ENCODE results near the gene ARX.

ARX gene

GRCh38 chrX:25029288-25029825, 13.6 kb upstream of the ARX start:
- no peak for TF ChIP-seq REST (IDR thresholded peaks at IDR 0.05; ENCODE audit: insufficient read depth in 1 of 2, low read depth in 2 of 2, low read length in 2 of 2)
- TF ChIP-seq POLR2AphosphoS5 (IDR thresholded peaks at IDR 0.05; ENCODE audit: low read depth, low read length), result no peak
- no peak for TF ChIP-seq TAF1 (IDR thresholded peaks at IDR 0.05; ENCODE audit: borderline replicate concordance, insufficient read depth, low read length)
- TF ChIP-seq SIN3A (IDR thresholded peaks at IDR 0.05; ENCODE audit: borderline replicate concordance, insufficient read depth, low read length), result no peak
- no peak for TF ChIP-seq FOXP2 (optimal IDR thresholded peaks at IDR 0.05; ENCODE audit: borderline replicate concordance, extremely low read depth, extremely low read length, insufficient read depth)

- TF ChIP-seq REST (IDR thresholded peaks at IDR 0.05; ENCODE audit: insufficient read depth in 1 of 2, low read depth in 2 of 2, low read length in 2 of 2) (no peak), POLR2AphosphoS5 (IDR thresholded peaks at IDR 0.05; ENCODE audit: low read depth, low read length) (no peak), TAF1 (IDR thresholded peaks at IDR 0.05; ENCODE audit: borderline replicate concordance, insufficient read depth, low read length) (no peak), SIN3A (IDR thresholded peaks at IDR 0.05; ENCODE audit: borderline replicate concordance, insufficient read depth, low read length) (no peak), FOXP2 (optimal IDR thresholded peaks at IDR 0.05; ENCODE audit: borderline replicate concordance, extremely low read depth, extremely low read length, insufficient read depth) (no peak)
These were observed 13.0 kb upstream of the ARX start for GRCh38 chrX:25028726-25029125.

- TF ChIP-seq TAF1 (IDR thresholded peaks at IDR 0.05; ENCODE audit: borderline replicate concordance, insufficient read depth, low read length) (no peak), FOXP2 (optimal IDR thresholded peaks at IDR 0.05; ENCODE audit: borderline replicate concordance, extremely low read depth, extremely low read length, insufficient read depth) (no peak), POLR2AphosphoS5 (IDR thresholded peaks at IDR 0.05; ENCODE audit: low read depth, low read length) (no peak), REST (IDR thresholded peaks at IDR 0.05; ENCODE audit: insufficient read depth in 1 of 2, low read depth in 2 of 2, low read length in 2 of 2) (no peak), SIN3A (IDR thresholded peaks at IDR 0.05; ENCODE audit: borderline replicate concordance, insufficient read depth, low read length) (no peak)
These were observed 10.8 kb upstream of the ARX start for GRCh38 chrX:25026576-25026975.

- TF ChIP-seq TAF1 (IDR thresholded peaks at IDR 0.05; ENCODE audit: borderline replicate concordance, insufficient read depth, low read length) (no peak), POLR2AphosphoS5 (IDR thresholded peaks at IDR 0.05; ENCODE audit: low read depth, low read length) (no peak), SIN3A (IDR thresholded peaks at IDR 0.05; ENCODE audit: borderline replicate concordance, insufficient read depth, low read length) (no peak), FOXP2 (optimal IDR thresholded peaks at IDR 0.05; ENCODE audit: borderline replicate concordance, extremely low read depth, extremely low read length, insufficient read depth) (no peak), REST (IDR thresholded peaks at IDR 0.05; ENCODE audit: insufficient read depth in 1 of 2, low read depth in 2 of 2, low read length in 2 of 2) (no peak)
These were observed 9.8 kb upstream of the ARX start for GRCh38 chrX:25025615-25026014.

- no peak for TF ChIP-seq FOXP2 (optimal IDR thresholded peaks at IDR 0.05; ENCODE audit: borderline replicate concordance, extremely low read depth, extremely low read length, insufficient read depth)
- TF ChIP-seq POLR2AphosphoS5 (IDR thresholded peaks at IDR 0.05; ENCODE audit: low read depth, low read length), result no peak
- TF ChIP-seq SIN3A (IDR thresholded peaks at IDR 0.05; ENCODE audit: borderline replicate concordance, insufficient read depth, low read length), result no peak
- TF ChIP-seq TAF1 (IDR thresholded peaks at IDR 0.05; ENCODE audit: borderline replicate concordance, insufficient read depth, low read length), result no peak
- no peak for TF ChIP-seq REST (IDR thresholded peaks at IDR 0.05; ENCODE audit: insufficient read depth in 1 of 2, low read depth in 2 of 2, low read length in 2 of 2)
These were observed 8.1 kb upstream of the ARX start for GRCh38 chrX:25023908-25024307.
